Right lobe of liver (tissue), 4 donors: ENCODE measurements around the gene LUZP1.

Experiments used
- CTCF ChIP-seq, 4 donors: fragments of 200-600 bp in 3 of 4; fragments of 450-650 bp in 1 of 4; IDR thresholded peaks; one replicate each; pipeline versions ENCODE4 v1.5.1 to v1.8.0; 2016 to 2022; ENCODE audit warnings: antibody characterized with exemption in 4 of 4, mild to moderate bottlenecking in 2 of 4
- POLR2A ChIP-seq: fragments of 450-650 bp; IDR thresholded peaks from one replicate; pipeline ENCODE4 v1.6.1; 2017; ENCODE audit warnings: antibody characterized with exemption, mild to moderate bottlenecking
- donor health status: DM: no; HTN: no; CAD: no.
- donor health status: DM: no; HTN: no; CAD: no.
- donor health status: DM: no; HTN: yes; CAD: no.

GRCh38 chr1:23208527-23208926, 39.9 kb upstream of the LUZP1 start:
- no peak for TF ChIP-seq POLR2A
- TF ChIP-seq CTCF (IDR thresholded peaks at IDR 0.05) = no peak
